Cortex of kidney (tissue), 1 donor: ENCODE results near the gene PLIN4.

Source experiments
- DNase-seq: peaks from one replicate; lab custom pipeline; 2025; lab: John Stamatoyannopoulos, UW

The PLIN4 gene

GRCh38 chr19:4492337-4493103 is 25.8 kb downstream of the PLIN4 start:
- no peak for DNase-seq

GRCh38 chr19:4491446-4491845 is 26.8 kb downstream of the PLIN4 start:
- no peak for DNase-seq

- no peak for DNase-seq
These were observed 29.8 kb downstream of the PLIN4 start for GRCh38 chr19:4488496-4488895.

- no peak for DNase-seq
These were observed 30.7 kb downstream of the PLIN4 start for GRCh38 chr19:4487572-4487971.

- no peak for DNase-seq
These were observed 34.9 kb downstream of the PLIN4 start for GRCh38 chr19:4483385-4483784.

- DNase-seq = no peak
These were observed 35.4 kb downstream of the PLIN4 start for GRCh38 chr19:4482721-4483364.

DNA sequence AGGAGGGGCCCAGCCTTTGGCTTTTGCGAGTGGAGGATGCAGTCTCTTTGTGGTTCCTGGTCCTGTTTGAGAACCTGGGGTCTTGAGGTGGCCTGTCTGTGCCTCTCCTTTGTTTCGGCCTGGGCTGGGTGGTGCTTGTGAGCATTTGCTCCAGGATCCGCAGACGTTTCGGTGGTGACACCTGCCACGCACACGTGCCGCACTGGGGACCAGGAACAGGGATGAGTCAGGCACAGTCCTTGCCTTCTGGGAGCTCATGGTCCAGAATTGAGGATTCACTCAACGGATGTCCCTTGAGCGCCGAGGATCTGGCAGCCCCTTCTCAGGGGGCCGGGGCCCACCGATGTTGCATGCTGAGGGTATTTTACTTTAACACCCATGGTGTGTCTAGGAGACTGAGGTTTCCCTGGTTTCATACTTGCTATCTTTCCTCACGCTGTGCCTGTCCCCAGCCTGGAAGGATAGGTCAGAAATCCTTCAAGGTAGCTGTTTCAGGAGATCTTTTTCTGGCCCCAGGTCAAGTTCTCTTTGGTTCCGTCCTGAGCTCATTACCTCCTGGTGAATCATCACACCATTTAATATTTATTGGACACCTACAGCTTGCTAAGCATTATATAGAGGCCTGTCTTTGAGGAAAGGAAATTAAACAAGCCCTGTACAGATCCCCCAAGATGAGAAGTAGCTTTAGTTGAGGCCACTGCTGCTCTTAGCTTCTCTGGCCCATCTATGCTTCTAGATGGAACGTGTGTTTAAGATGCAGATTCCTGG is 41.1 kb downstream of the PLIN4 start:
- DNase-seq = no peak

DNA sequence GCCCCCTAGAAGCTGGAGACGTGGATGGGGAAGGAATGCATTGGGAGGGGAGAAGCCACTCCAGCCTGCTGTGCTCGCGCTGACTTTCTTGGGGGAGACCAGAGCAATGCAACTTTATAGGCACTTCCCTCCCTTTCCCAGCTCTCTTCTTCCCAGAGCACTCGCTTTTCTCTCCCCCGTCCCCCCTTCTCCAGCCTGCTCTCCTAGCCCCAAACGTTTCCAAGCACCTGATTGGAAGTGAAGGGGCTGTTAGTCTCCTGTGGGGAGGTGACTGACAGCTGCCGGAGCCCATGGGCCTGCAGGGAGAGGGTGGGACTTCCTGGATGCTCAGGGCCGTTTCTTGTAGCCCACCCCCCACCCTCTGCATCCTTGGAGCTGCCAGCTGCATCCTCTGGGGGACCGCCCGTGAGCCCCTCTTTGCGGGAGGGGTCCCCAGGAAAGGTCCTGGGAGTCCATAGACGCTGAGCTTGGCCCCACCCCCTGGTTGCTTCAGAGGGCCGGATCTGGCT is 43.7 kb downstream of the PLIN4 start:
- DNase-seq = no peak

DNA sequence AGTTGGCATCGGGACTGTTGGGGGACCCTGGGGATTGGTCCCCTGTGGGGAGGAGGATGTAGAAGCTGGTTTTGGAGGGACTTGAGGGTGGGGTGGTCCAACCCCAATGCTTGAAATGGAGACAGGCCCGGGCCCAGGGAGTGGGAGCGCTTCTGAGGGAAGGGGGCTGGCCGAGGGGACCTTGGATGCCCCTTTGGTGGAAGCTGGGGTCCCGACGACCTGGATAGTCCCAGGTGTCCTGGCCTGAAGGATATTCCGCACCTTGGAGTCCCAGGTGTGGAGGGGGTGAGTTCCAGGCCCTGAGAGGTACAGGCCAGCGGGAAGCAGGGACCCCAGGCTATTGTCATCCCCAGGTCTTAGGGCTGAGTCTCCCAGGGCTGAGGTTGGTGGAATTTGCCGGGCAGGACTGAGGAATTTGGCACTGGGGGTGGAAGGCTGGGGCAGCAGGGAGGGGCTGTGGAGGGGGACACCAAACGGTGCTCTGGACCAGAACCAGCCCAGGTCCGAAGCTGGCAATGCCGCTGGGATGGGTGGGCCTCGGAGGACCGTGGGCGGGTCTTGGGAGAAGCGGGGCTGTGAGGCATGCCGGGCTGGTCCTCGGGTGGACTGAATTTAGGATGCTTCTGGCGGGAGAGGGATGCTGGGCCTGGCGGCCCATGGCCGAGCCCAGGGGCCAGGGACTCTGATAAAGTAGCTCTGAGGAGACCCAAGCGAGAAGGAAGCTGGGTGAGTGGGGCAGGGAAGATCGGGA is 44.3 kb downstream of the PLIN4 start:
- no peak for DNase-seq

DNA sequence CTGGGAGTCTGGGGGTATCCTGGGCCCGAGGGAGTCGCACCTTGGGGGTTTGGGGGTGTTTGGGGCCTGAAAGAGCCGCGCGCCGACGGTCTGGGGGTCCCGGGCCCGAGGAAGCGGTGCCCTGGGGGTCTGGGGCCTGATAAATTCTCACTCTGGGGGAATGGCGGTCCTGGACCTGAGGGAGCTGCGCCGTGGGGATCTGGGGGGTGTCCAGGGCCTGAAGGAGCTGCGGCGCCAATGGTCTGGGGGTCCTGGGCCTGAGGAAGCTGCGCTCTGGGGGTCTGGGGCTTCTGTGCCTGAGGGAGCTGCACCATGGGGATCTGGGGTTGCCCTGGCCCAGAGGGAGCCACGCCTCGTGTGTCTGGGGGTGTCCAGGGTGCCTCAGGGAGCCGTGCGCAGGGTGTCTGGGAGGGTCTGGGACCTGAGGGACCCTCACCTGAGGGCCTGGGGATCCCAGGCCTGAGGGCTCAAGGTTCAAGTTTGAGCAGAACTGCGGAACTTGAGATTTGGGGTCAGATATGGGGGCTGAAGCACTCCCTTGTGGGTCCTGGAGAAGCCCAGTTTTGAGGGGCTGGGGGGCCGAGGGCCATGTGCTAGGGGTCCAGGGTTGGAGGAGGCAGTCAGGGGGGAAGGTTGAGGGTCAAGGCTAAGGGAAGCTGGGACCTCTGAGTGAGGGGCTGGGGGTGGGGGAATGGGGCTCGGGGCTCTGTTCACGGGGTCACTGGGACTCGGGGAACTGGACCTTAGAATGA is 45.1 kb downstream of the PLIN4 start:
- no peak for DNase-seq

DNA sequence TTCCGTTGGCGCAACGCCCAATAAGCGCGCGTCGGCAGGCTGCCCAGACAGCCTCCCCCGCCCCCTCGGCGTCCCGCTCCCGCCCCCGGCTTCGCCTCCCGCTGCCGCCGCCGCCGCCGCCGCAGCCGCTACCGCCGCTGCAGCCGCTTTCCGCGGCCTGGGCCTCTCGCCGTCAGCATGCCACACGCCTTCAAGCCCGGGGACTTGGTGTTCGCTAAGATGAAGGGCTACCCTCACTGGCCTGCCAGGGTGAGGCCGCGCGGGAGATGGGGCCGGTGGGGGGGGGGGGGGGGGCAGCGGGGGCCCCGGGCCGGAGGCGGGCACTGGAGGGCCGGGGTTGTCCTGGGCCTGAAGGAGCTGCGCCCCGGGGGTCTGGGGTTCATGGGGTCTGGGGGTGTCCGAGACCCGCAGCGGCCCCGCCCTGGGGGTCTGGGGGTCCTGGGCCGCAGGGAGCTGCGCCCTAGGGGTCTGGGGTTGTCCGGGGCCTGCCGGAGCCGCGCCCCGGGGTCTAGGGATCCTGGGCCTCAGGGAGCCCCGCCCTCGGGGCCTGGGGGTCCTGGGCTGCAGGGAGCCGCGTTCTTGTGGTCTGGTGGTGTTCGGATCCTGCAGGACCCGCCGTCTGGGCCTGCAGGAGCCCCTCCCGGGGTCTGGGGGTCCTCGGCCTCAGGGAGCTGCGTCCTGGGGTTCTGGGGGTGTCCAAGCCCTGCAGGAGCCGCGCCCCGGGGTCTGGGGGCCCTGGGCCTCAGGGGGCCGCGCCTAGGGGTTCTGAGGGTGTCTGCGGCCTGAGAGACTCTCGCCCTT is 45.9 kb downstream of the PLIN4 start, which contains the start of gene HDGFL2:
Gene HDGFL2, plus strand, starts transcription at position 124 of the 801 bp plus-strand sequence. Its CDS starts 54 bp downstream, at position 178.
- no peak for DNase-seq

GRCh38 chr19:4471403-4472173 is 46.7 kb downstream of the PLIN4 start:
- DNase-seq = no peak

- DNase-seq = no peak
These were observed 50.5 kb downstream of the PLIN4 start for GRCh38 chr19:4467835-4468234.

- DNase-seq = no peak
These were observed 53.3 kb downstream of the PLIN4 start for GRCh38 chr19:4464815-4465581.

DNA sequence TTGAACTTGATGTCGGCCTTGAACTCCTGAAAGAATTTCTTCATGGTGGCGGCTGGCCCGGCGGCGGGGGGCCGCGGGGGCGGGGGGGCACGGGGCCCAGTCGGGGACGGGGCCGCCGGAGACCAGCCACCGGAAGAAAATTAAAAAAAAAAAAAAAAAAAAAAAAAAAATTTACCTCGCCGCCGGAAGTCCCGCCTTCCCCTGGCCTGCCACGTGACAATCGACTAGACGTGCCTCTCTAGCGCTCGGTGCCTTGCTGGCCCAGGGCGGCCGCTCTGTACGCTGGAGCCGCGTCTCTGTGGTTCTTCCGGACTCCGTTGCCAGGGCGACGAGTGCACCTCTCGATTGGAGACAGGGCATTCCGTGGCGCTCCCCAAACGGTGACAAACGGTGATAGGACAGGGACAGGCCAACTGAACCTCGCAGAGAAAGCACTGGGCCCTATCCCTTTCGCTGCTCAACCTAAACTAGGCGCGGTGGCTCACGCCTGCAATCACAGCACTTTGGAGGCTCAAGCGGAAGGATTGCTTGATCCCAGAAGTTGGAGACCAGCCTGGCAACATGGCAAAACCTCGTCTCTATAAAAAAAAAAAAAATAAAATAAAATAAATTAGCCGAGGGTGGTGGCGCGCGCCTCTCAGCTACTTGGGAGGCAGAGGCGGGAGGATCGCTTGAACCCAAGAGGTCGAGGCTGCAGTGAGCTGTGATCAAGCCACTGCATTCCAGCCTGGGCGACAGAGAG is 60.5 kb downstream of the PLIN4 start, which contains the start of gene UBXN6:
Gene UBXN6, minus strand, starts transcription at position 141 of the 742 bp plus-strand sequence. Its CDS starts 97 bp downstream, at position 44.
- no peak for DNase-seq

DNA sequence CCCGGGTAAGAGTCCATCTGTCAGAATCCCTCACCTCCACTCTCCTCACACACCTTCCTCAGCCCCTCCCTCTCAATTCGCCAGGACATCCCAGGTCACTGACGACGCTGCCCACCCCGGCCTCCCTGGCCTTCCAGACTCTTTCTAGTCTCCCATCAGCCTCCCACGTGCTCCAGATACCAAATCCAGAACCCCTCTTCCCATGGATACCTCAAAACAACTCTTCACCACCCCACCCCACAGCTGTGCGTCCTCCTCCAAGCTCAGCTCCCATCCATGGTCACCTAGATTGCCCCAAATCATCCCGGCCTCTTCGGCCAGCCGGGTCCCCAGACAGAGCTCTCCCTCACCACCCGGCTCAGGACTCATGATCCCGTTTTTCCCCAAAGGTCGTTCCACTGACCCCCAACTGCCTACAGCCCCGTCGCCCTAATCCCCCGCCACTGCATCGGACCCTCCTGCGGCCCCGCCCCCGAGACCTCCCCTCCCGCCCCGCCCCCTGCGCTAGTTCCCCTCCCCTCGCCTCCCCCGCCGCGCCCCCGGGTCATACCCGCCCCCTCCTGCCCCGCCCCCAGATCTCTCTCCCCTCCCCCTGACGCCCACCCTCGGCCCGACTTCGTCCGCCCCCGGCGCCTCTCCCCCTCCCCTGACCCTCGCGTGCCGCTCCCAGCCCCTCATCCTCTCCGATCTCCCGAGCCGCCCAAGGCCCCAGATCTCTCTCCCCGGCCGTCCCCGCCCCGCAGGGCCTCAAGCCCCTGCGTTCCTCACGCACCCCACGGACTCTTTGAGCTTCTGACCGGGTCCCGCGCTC is 61.2 kb downstream of the PLIN4 start:
- DNase-seq = no peak

- no peak for DNase-seq
These were observed 61.8 kb downstream of the PLIN4 start for GRCh38 chr19:4456476-4456842.
